Midbrain (tissue), 1 donor: Measurements from ENCODE around the gene GAS2L1.

Source experiments
- DNase-seq: peaks from one replicate; lab custom pipeline; 2025; lab: John Stamatoyannopoulos, UW

Gene GAS2L1

GRCh38 chr22:29275819-29276565 is 30.5 kb upstream of the GAS2L1 start:
- DNase-seq, result no peak

- DNase-seq, result no peak
Observed at GRCh38 chr22:29277927-29278326, 28.5 kb upstream of the GAS2L1 start.

GRCh38 chr22:29284196-29284595 is 22.3 kb upstream of the GAS2L1 start:
- no peak for DNase-seq

- DNase-seq, result no peak
Observed at GRCh38 chr22:29288837-29289236, 17.6 kb upstream of the GAS2L1 start.

GRCh38 chr22:29290061-29290460 is 16.4 kb upstream of the GAS2L1 start:
- no peak for DNase-seq

GRCh38 chr22:29291215-29291614 is 15.2 kb upstream of the GAS2L1 start:
- peak; percentile 48 for DNase-seq

- no peak for DNase-seq
Observed at GRCh38 chr22:29292379-29292778, 14.1 kb upstream of the GAS2L1 start.

- no peak for DNase-seq
Observed at GRCh38 chr22:29298641-29299040, 7.8 kb upstream of the GAS2L1 start.

- DNase-seq, result no peak
Observed at GRCh38 chr22:29299136-29299900, 7.1 kb upstream of the GAS2L1 start.

- no peak for DNase-seq
Observed at GRCh38 chr22:29300467-29300806, 6.0 kb upstream of the GAS2L1 start.

- no peak for DNase-seq
Observed at GRCh38 chr22:29300807-29301601, 5.4 kb upstream of the GAS2L1 start.

- no peak for DNase-seq
Observed at GRCh38 chr22:29301716-29302401, 4.6 kb upstream of the GAS2L1 start.

- peak; percentile 24 for DNase-seq
Observed at GRCh38 chr22:29302402-29302680, 4.1 kb upstream of the GAS2L1 start.

GRCh38 chr22:29302681-29303465 is 3.6 kb upstream of the GAS2L1 start:
- DNase-seq, result peak; percentile 31

GRCh38 chr22:29305836-29306174 is 645 bp upstream of the GAS2L1 start:
- DNase-seq, result no peak

- peak; percentile 70 for DNase-seq
Observed at GRCh38 chr22:29306835-29307595, 565 bp downstream of the GAS2L1 start.

GRCh38 chr22:29307596-29308147 is 1.2 kb downstream of the GAS2L1 start:
- DNase-seq, result no peak

GRCh38 chr22:29308148-29308790 is 1.8 kb downstream of the GAS2L1 start:
- no peak for DNase-seq

- DNase-seq, result no peak
Observed at GRCh38 chr22:29308791-29309262, 2.4 kb downstream of the GAS2L1 start.
